A549 (cell line): ENCODE measurements around the gene H6PD. TPM values are rescaled to one million over a fixed set of nuclear protein-coding genes. Genes with fewer than 3 reads are reported as not detected.

Experiments used
- ATAC-seq, 2 experiments: fragments of 200-7000 bp in 1 of 2; fragments of >200 bp in 1 of 2; cut with Nextera tagmentation in 1 of 2; cut with Tn5 transposase in 1 of 2; 3 replicates each; pipeline versions ENCODE4 v1.8.0 to v1.9.1; 2018 to 2020; ENCODE audit warnings: mild to moderate bottlenecking in 1 of 2, moderate library complexity in 1 of 2
- CTCF ChIA-PET: fragments of 300-600 bp; sonication (Branson Sonifier 250); formaldehyde crosslinking; extraction: SDS; loops from one replicate; lab custom pipeline; 2021; ENCODE audit warnings: antibody characterized with exemption, inconsistent platforms; lab: Yijun Ruan, JAX
- POLR2A ChIA-PET: fragments of 350-600 bp; formaldehyde crosslinking; extraction: SDS; loops from one replicate; lab custom pipeline; 2021; ENCODE audit warnings: antibody characterized with exemption, inconsistent platforms; lab: Yijun Ruan, JAX
- DNase-seq, 2 experiments: peaks; one replicate each; pipeline versions ENCODE4 v3.0.0 to v3.0.0-alpha.2; 2011 to 2016; ENCODE audit warnings: low read depth in 1 of 2, low spot score in 1 of 2
- FAIRE-seq: peaks from 2 replicates; lab custom pipeline; 2011; peaks lifted over from hg19 to GRCh38; lab: Jason Lieb, UNC
- H3K27ac ChIP-seq, 2 experiments: fragments of >200 bp; sonication (Bioruptor Twin); formaldehyde crosslinking; 3 replicates each; pipeline ENCODE4 v1.5.1; 2016 to 2017
- H3K4me1 ChIP-seq: fragments of >200 bp; sonication (Bioruptor Twin); formaldehyde crosslinking; 3 replicates; pipeline ENCODE4 v1.6.1; 2016
- H3K4me2 ChIP-seq: fragments of >200 bp; sonication (Bioruptor Twin); formaldehyde crosslinking; 3 replicates; pipeline ENCODE4 v1.6.1; 2016
- H3K4me3 ChIP-seq: fragments of >200 bp; sonication (Bioruptor Twin); formaldehyde crosslinking; 3 replicates; pipeline ENCODE4 v1.5.1; 2016
- H3K9me3 ChIP-seq: fragments of >200 bp; sonication (Bioruptor Twin); formaldehyde crosslinking; 3 replicates; pipeline ENCODE4 v1.6.1; 2016
- BCL3 ChIP-seq: fragments of >200 bp; sonication (Bioruptor Twin); formaldehyde crosslinking; IDR thresholded peaks from 3 replicates; pipeline ENCODE4 v1.6.1; 2016
- CBX2 ChIP-seq: fragments of 200-600 bp; sonication (generic); IDR thresholded peaks from 2 replicates; pipeline ENCODE4 v1.6.1; 2016; ENCODE audit warnings: low read depth, mild to moderate bottlenecking, borderline replicate concordance
- CEBPB ChIP-seq, 2 experiments: fragments of >200 bp in 1 of 2; sonication (Bioruptor Twin) in 1 of 2; formaldehyde crosslinking in 1 of 2; IDR thresholded peaks; 2 replicates each; pipeline ENCODE4 v1.6.1; 2012 to 2016
- EHMT2 ChIP-seq: fragments of 200-600 bp; sonication (generic); IDR thresholded peaks from 2 replicates; pipeline ENCODE4 v1.6.1; 2016; ENCODE audit warnings: antibody characterized with exemption, low read depth, mild to moderate bottlenecking, moderate library complexity
- FOSB ChIP-seq: fragments of 250-450 bp; sonication (Bioruptor Pico); IDR thresholded peaks from 2 replicates; pipeline ENCODE4 v1.5.0; 2020; ENCODE audit warnings: mild to moderate bottlenecking, moderate library complexity
- FOSL2 ChIP-seq, 2 experiments: fragments of 450-650 bp in 1 of 2; fragments of >200 bp in 1 of 2; sonication (Bioruptor Twin) in 1 of 2; formaldehyde crosslinking; IDR thresholded peaks; 2 replicates each; pipeline versions ENCODE4 v1.5.0 to v1.6.1; 2016 to 2020; ENCODE audit warnings: mild to moderate bottlenecking in 1 of 2, moderate library complexity in 1 of 2
- HDAC2 ChIP-seq: fragments of 200-600 bp; sonication (generic); IDR thresholded peaks from 2 replicates; pipeline ENCODE4 v1.6.1; 2016
- HES2 ChIP-seq: fragments of >200 bp; sonication (Bioruptor Twin); formaldehyde crosslinking; IDR thresholded peaks from 2 replicates; pipeline ENCODE4 v1.6.1; 2016
- HEYL ChIP-seq: fragments of 250-450 bp; sonication (Bioruptor Pico); IDR thresholded peaks from 2 replicates; pipeline ENCODE4 v1.8.0; 2021; ENCODE audit warnings: mild to moderate bottlenecking, moderate library complexity
- HOXB13 ChIP-seq: fragments of 250-450 bp; sonication (Bioruptor Pico); IDR thresholded peaks from 2 replicates; pipeline ENCODE4 v1.5.0; 2020; ENCODE audit warnings: low read depth, mild to moderate bottlenecking, moderate library complexity
- KDM5A ChIP-seq: fragments of 200-600 bp; sonication (generic); IDR thresholded peaks from 2 replicates; pipeline ENCODE4 v1.6.1; 2016; ENCODE audit warnings: antibody characterized with exemption, mild to moderate bottlenecking
- MAFK ChIP-seq: fragments of 450-650 bp; IDR thresholded peaks from 2 replicates; pipeline ENCODE4 v1.6.1; 2014; ENCODE audit not compliant: partially characterized antibody
- NR3C1 ChIP-seq: fragments of >200 bp; sonication (Bioruptor Twin); formaldehyde crosslinking; IDR thresholded peaks from 3 replicates; pipeline ENCODE4 v1.6.1; 2017
- PHF8 ChIP-seq: fragments of 200-600 bp; sonication (generic); IDR thresholded peaks from 2 replicates; pipeline ENCODE4 v1.6.1; 2016; ENCODE audit warnings: low read depth, mild to moderate bottlenecking, antibody characterized with exemption, moderate library complexity, borderline replicate concordance
- POLR2A ChIP-seq: IDR thresholded peaks from 2 replicates; pipeline ENCODE4 v1.6.1; 2012; ENCODE audit warnings: mild to moderate bottlenecking, low read length
- POLR2AphosphoS2 ChIP-seq: conservative IDR thresholded peaks from 2 replicates; pipeline ENCODE4 v1.6.1; 2012; ENCODE audit warnings: low read length, improper control_type of control experiment, inconsistent platforms
- REST ChIP-seq: fragments of 200-600 bp; sonication (generic); IDR thresholded peaks from 2 replicates; pipeline ENCODE4 v1.6.1; 2016; ENCODE audit warnings: antibody characterized with exemption, mild to moderate bottlenecking, moderate library complexity
- RNF2 ChIP-seq: fragments of 200-600 bp; sonication (generic); IDR thresholded peaks from 2 replicates; pipeline ENCODE4 v1.6.1; 2016; ENCODE audit warnings: low read depth, mild to moderate bottlenecking, antibody characterized with exemption, moderate library complexity, borderline replicate concordance
- SREBF2 ChIP-seq: fragments of 450-650 bp; IDR thresholded peaks from 2 replicates; pipeline ENCODE4 v1.6.1; 2014; ENCODE audit warnings: mild to moderate bottlenecking, moderate library complexity
- USF2 ChIP-seq: fragments of 450-650 bp; IDR thresholded peaks from 2 replicates; pipeline ENCODE4 v1.6.1; 2014; ENCODE audit warnings: antibody characterized with exemption
- ZC3H11A ChIP-seq: fragments of 450-650 bp; IDR thresholded peaks from 2 replicates; pipeline ENCODE4 v1.6.1; 2014; ENCODE audit warnings: antibody characterized with exemption, mild to moderate bottlenecking
- ZSCAN20 ChIP-seq: fragments of 250-450 bp; sonication (Bioruptor Pico); IDR thresholded peaks from 2 replicates; pipeline ENCODE4 v1.8.0; 2022; ENCODE audit warnings: mild to moderate bottlenecking, moderate library complexity
- WGBS: methylation state at CpG from one replicate; pipeline ENCODE4 v1.1.6; 2017; ENCODE audit errors: missing lambda C conversion rate; 5-methylcytosine and 5-hydroxymethylcytosine counted together
- polyA plus RNA-seq, 4 experiments: library from polyadenylated mRNA; depleted of rRNA in 3 of 4; stranded (reverse); fragments of >200 nt; fragmentation: RNase III in 1 of 4; extraction: RNeasy Plus Mini Kit Qiagen cat#74134 plus additional on column Dnase treatment in 1 of 4; gene quantifications; 2 replicates in 3 of 4; 3 replicates in 1 of 4; pipeline ENCODE4 v1.2.3, GENCODE V29; 2011 to 2017

The H6PD gene
- polyA plus RNA-seq, 2 of the 4 experiments (the other 2 are of a cell fraction): 6.0 to 7.9 TPM

DNA sequence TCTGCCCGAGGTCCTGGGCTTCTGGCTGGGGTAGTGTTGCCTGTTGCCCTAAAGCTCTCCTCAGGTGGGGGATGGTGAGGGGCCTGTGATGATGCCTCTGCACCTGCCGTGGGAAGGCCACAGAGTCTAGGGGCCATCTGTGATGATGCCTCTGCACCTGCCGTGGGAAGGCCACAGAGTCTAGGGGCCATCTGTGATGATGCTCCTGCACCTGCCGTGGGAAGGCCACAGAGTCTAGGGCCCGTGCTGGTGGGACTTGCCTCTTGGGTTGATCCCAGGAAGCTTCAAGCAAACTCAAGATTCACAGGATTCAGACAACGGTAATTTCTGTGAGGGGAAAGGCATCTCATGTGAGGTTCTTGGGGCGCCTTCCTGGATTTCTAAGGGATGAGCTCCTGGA lies 75.4 kb downstream of the H6PD start (continued):
- no peak for TF ChIP-seq KDM5A

- DNase-seq: no peak
- no peak for TF ChIP-seq PHF8
- TF ChIP-seq, all 56 proteins: peak for 0
- Histone ChIP-seq H3K9me3 (no peaks in the 10 kb centered on the region), H3K27ac (no peak overlapping the region), H3K4me2 (no peak overlapping the region), H3K4me3 (no peak overlapping the region), H3K4me1 (peaks cover 41% of the 10 kb centered on the region)
- WGBS: 91% methylated on average over 10 of the region's 10 CpGs
- ChIA-PET POLR2A (no interaction called here), CTCF (interaction anchor here (2.1 kb wide), 1 partner anchor 22 kb away, joined by 8 read pairs; no protein-coding TSS in a partner anchor)
- FAIRE-seq (no peak), ATAC-seq (no peak)
Measured at GRCh38 chr1:9311029-9311428, 76.5 kb downstream of the H6PD start.

- TF ChIP-seq NR3C1: no peak
- TF ChIP-seq FOSB (CRISPR knock-in tag): no peak
- no peak for TF ChIP-seq RNF2
- TF ChIP-seq ZC3H11A: no peak
- TF ChIP-seq REST: no peak
- no peak for TF ChIP-seq BCL3
- no peak for TF ChIP-seq MAFK
- no peak for TF ChIP-seq FOSL2 (IDR thresholded peaks at IDR 0.05)
- no peak for TF ChIP-seq FOSL2 (CRISPR knock-in tag; IDR thresholded peaks at IDR 0.05)
- no peak for TF ChIP-seq EHMT2
- TF ChIP-seq POLR2A: no peak
- TF ChIP-seq CEBPB (IDR thresholded peaks at IDR 0.05): no peak
- TF ChIP-seq SREBF2: no peak
- no peak for TF ChIP-seq HES2
- no peak for TF ChIP-seq POLR2AphosphoS2
- no peak for TF ChIP-seq HEYL
- TF ChIP-seq HOXB13: no peak
- no peak for TF ChIP-seq CBX2
- no peak for TF ChIP-seq USF2
- TF ChIP-seq ZSCAN20: no peak
- no peak for TF ChIP-seq HDAC2
- peak overlapping the region in 1 of 2 experiments; percentile 7; a peak in 1 of 6 replicates for H3K27ac ChIP-seq
- CTCF ChIA-PET: interaction anchor here (2.1 kb wide), 1 partner anchor 22 kb away, joined by 8 read pairs; no protein-coding TSS in a partner anchor
- WGBS: 94% methylated on average over 9 of the region's 9 CpGs
- ATAC-seq (no peak), FAIRE-seq (no peak), DNase-seq (no peak)
- POLR2A ChIA-PET: no interaction called here
- no peaks in the 10 kb centered on the region for H3K9me3 ChIP-seq
- H3K4me2 ChIP-seq: no peak overlapping the region
- no peak overlapping the region for H3K4me3 ChIP-seq
- H3K4me1 ChIP-seq: peaks cover 44% of the 10 kb centered on the region
Measured at GRCh38 chr1:9311479-9311878, 76.9 kb downstream of the H6PD start.
